Mammary epithelial cell (primary cell): ENCODE data around the gene MRPL57.

Experiments used
- EZH2 ChIP-seq: IDR thresholded peaks from 2 replicates; pipeline ENCODE4 v1.6.1; 2012; ENCODE audit warnings: low read length, inconsistent platforms, borderline replicate concordance
- TF ChIP-seq, protein P1 (sequence below), 2 donors: IDR thresholded peaks in 1 of 2; conservative IDR thresholded peaks in 1 of 2; 2 replicates each; pipeline ENCODE4 v1.5.1; 2011 to 2012; ENCODE audit warnings: inconsistent platforms in 2 of 2, low read length in 2 of 2, mild to moderate bottlenecking in 2 of 2, control low read depth in 1 of 2, low read depth in 1 of 2; ENCODE audit not compliant: insufficient read depth in 1 of 2; ENCODE audit errors: extremely low read depth in 1 of 2

DNA sequence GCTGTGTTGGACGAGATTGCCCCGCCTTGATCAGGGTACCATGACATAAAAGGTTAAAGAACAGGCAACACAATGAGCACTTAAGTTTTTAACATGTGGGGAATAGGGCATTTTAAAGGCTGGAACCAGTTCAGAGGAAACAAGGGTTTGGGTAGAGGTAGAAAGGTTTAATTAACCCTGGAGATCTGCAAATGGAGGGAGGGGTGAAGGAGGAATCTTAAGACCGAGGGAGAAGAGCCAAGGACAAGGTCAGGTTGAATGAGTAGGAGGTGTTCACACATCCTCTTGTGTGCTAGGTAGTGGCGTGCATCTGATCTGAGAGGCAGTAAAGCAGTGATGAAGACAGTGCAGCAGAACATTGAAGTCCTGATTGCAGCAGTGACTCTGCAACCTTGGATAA, 28.6 kb upstream of the MRPL57 start:
- TF ChIP-seq, protein P1, sequence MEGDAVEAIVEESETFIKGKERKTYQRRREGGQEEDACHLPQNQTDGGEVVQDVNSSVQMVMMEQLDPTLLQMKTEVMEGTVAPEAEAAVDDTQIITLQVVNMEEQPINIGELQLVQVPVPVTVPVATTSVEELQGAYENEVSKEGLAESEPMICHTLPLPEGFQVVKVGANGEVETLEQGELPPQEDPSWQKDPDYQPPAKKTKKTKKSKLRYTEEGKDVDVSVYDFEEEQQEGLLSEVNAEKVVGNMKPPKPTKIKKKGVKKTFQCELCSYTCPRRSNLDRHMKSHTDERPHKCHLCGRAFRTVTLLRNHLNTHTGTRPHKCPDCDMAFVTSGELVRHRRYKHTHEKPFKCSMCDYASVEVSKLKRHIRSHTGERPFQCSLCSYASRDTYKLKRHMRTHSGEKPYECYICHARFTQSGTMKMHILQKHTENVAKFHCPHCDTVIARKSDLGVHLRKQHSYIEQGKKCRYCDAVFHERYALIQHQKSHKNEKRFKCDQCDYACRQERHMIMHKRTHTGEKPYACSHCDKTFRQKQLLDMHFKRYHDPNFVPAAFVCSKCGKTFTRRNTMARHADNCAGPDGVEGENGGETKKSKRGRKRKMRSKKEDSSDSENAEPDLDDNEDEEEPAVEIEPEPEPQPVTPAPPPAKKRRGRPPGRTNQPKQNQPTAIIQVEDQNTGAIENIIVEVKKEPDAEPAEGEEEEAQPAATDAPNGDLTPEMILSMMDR (conservative IDR thresholded peaks at IDR 0.05 in 1 of 2, IDR thresholded peaks at IDR 0.05 in 1 of 2; ENCODE audit: extremely low read depth in 1 of 2, insufficient read depth in 1 of 2, low read depth in 1 of 2, low read length in 2 of 2): no peak
- TF ChIP-seq EZH2: no peak
